Measurements from ENCODE around the gene FAM83C.
A peak's percentile ranks its signal among the peaks of the same experiment; 100 is the strongest.
"Not testable (repeated sequence)": the region's sequence is repeated elsewhere in the genome, so short reads cannot be mapped to it uniquely, and the experiment has no call there.

FAM83C gene

DNA sequence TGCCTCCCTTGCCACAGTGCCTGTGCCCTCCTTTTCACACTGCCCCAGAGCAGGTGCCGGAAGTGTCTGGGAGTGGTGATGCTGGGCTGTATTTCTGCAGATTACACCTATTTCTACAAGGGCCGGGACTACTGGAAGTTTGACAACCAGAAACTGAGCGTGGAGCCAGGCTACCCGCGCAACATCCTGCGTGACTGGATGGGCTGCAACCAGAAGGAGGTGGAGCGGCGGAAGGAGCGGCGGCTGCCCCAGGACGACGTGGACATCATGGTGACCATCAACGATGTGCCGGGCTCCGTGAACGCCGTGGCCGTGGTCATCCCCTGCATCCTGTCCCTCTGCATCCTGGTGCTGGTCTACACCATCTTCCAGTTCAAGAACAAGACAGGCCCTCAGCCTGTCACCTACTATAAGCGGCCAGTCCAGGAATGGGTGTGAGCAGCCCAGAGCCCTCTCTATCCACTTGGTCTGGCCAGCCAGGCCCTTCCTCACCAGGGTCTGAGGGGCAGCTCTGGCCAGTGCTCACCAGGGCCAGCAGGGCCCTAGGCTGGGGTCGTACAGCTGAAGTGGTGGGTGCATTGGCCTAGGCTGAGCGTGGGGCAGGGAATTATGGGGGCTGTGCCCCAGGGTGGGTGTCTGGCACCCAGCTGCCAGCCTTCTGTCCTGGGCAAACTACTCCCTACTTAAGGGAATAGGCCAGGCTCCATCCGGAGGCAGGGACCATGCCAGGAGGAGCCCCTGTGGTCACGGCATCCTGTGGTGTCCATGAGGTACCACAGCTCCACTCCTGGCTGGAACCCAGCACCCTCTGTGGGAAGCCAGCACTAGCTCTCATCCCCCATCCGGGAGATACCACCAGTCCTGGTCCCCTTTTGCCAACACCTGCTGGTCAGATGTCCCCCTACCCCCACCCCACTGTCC is 17.8 kb downstream of the FAM83C start:
- no peak overlapping the region for H3K9ac ChIP-seq (ENCODE audit: low read length)
- H3K27me3 ChIP-seq (ENCODE audit: control insufficient read depth, insufficient read depth, low read length), result no peaks in the 10 kb centered on the region
- H3K36me3 ChIP-seq (ENCODE audit: control insufficient read depth, insufficient read depth, low read length), result peaks cover 18% of the 10 kb centered on the region
- H3K27ac ChIP-seq (ENCODE audit: low read depth, low read length), result no peak overlapping the region
- H3K4me3 ChIP-seq (ENCODE audit: low read length), result no peak overlapping the region
- no peaks in the 10 kb centered on the region for H3K4me1 ChIP-seq (ENCODE audit: control insufficient read depth, insufficient read depth, low read length)

DNA sequence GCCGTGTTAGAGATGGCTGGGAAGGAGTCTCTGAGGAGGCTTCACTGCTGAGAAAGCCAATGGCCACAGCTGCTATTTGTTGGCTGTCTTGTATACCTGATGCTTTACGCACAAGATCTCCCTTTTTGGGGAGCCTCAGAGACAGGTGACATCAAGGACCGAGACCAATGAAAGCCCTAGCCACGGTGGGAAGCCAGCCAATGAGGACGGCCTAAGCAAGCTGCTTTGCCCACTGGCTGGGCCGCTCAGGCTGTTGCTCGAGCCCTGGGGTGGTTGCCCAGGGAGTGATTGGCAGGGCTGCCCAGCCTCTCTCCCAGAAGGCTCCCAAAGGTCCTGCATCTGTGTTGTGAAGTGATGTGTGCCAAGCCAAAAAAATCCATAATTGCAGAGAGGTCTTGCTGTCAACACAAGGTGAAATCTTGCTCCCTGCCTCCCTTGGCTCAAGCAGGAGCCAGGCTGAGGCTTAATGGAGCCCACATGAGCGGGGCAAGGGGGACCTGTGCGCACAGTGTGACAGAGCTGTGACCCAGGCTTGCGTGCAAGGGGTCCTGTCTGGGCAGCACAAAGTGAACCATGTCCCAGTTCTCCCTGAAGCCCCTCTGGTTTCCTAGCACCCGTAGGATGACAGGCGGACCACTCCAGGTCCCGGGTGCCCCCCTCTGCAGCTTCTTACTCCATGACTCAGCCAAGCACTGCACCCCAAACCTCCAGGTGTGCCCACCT is 18.6 kb downstream of the FAM83C start:
- no peak overlapping the region for H3K4me3 ChIP-seq (ENCODE audit: low read length)
- H3K27me3 ChIP-seq (ENCODE audit: control insufficient read depth, insufficient read depth, low read length), result no peaks in the 10 kb centered on the region
- H3K4me1 ChIP-seq (ENCODE audit: control insufficient read depth, insufficient read depth, low read length), result no peaks in the 10 kb centered on the region
- no peak overlapping the region for H3K9ac ChIP-seq (ENCODE audit: low read length)
- no peak overlapping the region for H3K27ac ChIP-seq (ENCODE audit: low read depth, low read length)
- H3K36me3 ChIP-seq (ENCODE audit: control insufficient read depth, insufficient read depth, low read length), result peaks cover 14% of the 10 kb centered on the region

DNA sequence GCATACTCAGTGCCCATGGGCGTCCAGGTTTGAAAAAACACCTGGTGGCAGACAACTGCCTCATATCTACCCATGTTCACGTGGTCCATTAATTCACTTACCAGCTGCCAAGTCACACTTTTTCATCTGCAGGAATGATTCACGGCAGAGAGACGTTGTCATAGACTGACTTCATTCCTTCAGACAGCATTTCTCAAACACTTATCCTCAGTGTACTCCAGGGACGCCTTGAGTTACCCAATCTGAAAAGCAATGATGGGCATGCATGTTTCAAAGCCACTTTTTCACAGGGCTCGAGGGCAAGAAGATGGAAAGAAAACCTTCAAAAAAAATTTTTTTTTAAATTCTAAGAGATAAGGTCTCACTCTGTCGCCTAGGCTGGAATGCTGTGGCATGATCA is 20.3 kb downstream of the FAM83C start:
- Histone ChIP-seq H3K9ac (ENCODE audit: low read length) (no peak overlapping the region), H3K27me3 (ENCODE audit: control insufficient read depth, insufficient read depth, low read length) (no peaks in the 10 kb centered on the region), H3K36me3 (ENCODE audit: control insufficient read depth, insufficient read depth, low read length) (peaks cover 12% of the 10 kb centered on the region), H3K4me3 (ENCODE audit: low read length) (no peak overlapping the region), H3K4me1 (ENCODE audit: control insufficient read depth, insufficient read depth, low read length) (no peaks in the 10 kb centered on the region), H3K27ac (ENCODE audit: low read depth, low read length) (no peak overlapping the region)

DNA sequence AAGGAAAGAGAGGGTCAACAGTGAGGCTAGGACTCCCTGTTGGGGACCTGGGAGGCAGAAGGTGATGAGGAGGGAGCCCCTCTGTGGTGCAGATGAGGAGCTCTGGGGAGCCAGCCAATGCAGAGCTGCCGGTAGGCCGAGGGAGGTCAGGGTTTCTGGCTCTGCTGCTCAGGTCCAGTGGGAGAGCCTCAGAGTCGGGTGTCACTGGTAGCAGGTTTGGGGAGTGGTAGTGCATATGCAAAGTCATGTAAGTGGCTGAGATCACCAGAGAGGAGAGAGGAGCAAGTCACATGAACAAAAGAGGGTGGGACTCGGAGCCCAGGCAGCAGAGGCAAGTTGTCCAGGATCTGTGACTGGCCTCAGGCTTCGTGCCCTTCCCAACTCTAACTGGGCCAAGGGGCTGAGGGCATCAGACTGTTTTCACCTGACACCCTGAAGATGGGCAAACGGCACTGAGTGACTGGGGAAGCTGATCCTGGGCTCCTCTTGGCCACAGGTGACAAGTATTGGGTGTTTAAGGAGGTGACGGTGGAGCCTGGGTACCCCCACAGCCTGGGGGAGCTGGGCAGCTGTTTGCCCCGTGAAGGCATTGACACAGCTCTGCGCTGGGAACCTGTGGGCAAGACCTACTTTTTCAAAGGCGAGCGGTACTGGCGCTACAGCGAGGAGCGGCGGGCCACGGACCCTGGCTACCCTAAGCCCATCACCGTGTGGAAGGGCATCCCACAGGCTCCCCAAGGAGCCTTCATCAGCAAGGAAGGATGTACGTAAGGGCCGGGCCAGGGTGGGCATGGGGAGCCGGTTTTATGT is 20.9 kb downstream of the FAM83C start:
- Histone ChIP-seq H3K27ac (ENCODE audit: low read depth, low read length) (no peak overlapping the region), H3K27me3 (ENCODE audit: control insufficient read depth, insufficient read depth, low read length) (no peaks in the 10 kb centered on the region), H3K4me3 (ENCODE audit: low read length) (no peak overlapping the region), H3K36me3 (ENCODE audit: control insufficient read depth, insufficient read depth, low read length) (peaks cover 12% of the 10 kb centered on the region), H3K9ac (ENCODE audit: low read length) (no peak overlapping the region), H3K4me1 (ENCODE audit: control insufficient read depth, insufficient read depth, low read length) (no peaks in the 10 kb centered on the region)

DNA sequence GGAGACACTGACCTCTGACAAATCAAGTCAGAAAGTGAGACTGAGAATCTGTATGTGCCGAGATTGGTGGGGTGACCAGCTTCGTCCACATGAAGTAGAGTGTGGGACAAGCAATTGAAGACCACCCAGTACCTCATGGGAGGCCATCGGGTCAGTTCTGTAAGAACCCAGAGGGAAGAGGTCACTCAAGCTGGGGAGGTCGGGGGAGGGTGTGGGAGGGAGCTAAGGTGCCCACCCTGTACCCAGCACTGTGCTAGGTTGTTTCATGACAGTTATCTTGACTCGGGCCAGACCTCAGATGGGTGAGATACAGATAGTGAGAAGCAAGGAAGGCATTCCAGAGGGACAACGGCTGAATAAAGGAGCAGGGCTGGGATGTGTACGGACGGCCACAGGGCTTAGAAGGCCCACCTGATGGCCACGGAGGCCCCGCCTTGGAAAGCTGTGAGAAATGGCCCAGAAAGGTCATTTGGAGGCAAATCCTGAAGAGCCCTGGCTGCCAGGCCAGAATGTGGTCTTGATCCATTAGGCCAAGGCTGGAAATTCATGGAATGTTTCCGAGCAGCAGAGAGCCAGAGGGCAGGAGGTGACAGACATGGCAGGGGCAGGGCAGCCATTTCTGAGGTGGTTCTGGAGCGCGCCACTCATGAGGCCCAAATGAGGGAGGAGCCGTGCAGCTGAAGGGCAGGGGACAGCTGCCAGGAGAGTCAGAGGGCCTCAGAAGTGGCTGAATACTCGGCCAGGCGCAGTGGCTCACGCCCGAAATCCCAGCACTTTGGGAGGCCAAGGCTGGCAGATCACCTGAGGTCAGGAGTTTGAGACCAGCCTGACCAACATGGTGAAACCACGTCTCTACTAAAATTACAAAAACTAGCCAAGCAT is 22.0 kb downstream of the FAM83C start:
- Histone ChIP-seq H3K36me3 (ENCODE audit: control insufficient read depth, insufficient read depth, low read length) (peaks cover 10% of the 10 kb centered on the region), H3K9ac (ENCODE audit: low read length) (no peak overlapping the region), H3K27ac (ENCODE audit: low read depth, low read length) (no peak overlapping the region), H3K27me3 (ENCODE audit: control insufficient read depth, insufficient read depth, low read length) (no peaks in the 10 kb centered on the region), H3K4me3 (ENCODE audit: low read length) (no peak overlapping the region), H3K4me1 (ENCODE audit: control insufficient read depth, insufficient read depth, low read length) (no peaks in the 10 kb centered on the region)

DNA sequence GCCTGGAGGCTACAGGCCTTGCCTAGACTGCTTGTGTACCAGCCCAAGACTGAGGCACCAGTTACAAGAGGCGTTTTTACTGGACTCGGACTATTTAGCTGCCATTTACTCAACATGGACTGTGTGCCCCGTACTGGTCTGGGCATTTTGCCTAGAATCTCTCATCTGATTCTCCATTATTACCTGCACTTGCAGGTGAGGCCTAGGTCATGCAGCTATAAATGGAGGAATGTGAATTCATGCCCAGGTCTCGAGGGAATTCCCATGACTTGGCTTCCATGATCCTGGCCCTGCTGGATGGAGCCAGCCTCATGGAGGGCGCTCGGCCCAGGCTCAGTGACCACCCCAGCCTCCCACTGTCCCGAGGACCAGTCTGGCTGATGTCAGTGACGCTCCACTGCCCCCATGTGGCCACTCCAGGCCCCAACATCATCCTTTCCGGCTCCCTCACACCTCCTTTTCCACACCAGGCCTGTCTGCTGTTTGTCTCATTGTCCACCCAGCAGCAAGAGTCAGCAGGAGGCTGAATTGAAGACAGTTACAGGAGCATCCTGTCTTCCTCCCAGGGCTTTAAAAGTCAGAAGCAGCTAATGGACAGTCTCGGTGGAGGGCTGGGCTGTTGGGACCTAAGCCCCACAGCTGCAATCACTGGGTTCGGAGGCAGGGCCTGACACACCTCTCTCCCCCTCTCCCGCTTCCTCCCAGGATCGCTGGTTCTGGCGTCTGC is 23.0 kb downstream of the FAM83C start:
- Histone ChIP-seq H3K27ac (ENCODE audit: low read depth, low read length) (no peak overlapping the region), H3K9ac (ENCODE audit: low read length) (no peak overlapping the region), H3K36me3 (ENCODE audit: control insufficient read depth, insufficient read depth, low read length) (peaks cover 10% of the 10 kb centered on the region), H3K4me3 (ENCODE audit: low read length) (no peak overlapping the region), H3K4me1 (ENCODE audit: control insufficient read depth, insufficient read depth, low read length) (peaks cover under 1% of the 10 kb centered on the region), H3K27me3 (ENCODE audit: control insufficient read depth, insufficient read depth, low read length) (no peaks in the 10 kb centered on the region)

DNA sequence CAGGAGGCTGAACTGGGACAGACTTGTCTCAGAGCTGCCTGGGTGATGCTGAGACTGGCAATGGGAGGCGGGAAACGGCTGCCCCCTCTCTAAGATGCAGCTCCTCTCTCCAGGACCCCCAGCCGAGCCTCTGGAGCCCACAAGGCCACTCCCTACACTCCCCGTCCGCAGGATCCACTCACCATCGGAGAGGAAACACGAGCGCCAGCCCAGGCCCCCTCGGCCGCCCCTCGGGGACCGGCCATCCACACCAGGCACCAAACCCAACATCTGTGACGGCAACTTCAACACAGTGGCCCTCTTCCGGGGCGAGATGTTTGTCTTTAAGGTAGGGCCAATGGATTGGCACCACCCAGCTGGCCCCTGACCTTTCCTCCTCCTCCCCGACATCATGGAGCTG is 25.1 kb downstream of the FAM83C start:
- Histone ChIP-seq H3K27me3 (ENCODE audit: control insufficient read depth, insufficient read depth, low read length) (no peaks in the 10 kb centered on the region), H3K36me3 (ENCODE audit: control insufficient read depth, insufficient read depth, low read length) (peaks cover 10% of the 10 kb centered on the region), H3K9ac (ENCODE audit: low read length) (no peak overlapping the region), H3K4me1 (ENCODE audit: control insufficient read depth, insufficient read depth, low read length) (peaks cover 13% of the 10 kb centered on the region), H3K4me3 (ENCODE audit: low read length) (no peak overlapping the region), H3K27ac (ENCODE audit: low read depth, low read length) (no peak overlapping the region)

DNA sequence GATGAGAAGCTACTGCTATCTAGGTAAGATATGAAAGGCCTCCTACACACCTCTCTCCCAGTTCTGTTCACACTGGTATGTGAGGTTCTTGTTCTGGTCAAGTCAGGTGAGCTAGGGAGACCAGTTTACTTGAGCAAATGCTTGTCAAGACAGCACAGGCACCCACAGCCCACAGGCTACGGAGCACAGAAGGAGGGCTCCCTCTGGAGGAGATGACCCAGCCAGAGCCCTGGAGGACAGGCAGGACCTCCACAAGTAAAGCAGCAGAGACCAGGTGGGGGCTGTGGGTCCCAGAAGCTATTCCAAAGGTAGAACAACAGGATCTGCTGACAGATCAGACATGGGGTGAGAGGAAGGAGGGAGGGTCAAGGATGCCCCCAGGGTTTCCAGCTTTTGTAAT is 27.5 kb downstream of the FAM83C start:
- Histone ChIP-seq H3K4me3 (ENCODE audit: low read length) (no peak overlapping the region), H3K27ac (ENCODE audit: low read depth, low read length) (no peak overlapping the region), H3K36me3 (ENCODE audit: control insufficient read depth, insufficient read depth, low read length) (peaks cover 4% of the 10 kb centered on the region)

DNA sequence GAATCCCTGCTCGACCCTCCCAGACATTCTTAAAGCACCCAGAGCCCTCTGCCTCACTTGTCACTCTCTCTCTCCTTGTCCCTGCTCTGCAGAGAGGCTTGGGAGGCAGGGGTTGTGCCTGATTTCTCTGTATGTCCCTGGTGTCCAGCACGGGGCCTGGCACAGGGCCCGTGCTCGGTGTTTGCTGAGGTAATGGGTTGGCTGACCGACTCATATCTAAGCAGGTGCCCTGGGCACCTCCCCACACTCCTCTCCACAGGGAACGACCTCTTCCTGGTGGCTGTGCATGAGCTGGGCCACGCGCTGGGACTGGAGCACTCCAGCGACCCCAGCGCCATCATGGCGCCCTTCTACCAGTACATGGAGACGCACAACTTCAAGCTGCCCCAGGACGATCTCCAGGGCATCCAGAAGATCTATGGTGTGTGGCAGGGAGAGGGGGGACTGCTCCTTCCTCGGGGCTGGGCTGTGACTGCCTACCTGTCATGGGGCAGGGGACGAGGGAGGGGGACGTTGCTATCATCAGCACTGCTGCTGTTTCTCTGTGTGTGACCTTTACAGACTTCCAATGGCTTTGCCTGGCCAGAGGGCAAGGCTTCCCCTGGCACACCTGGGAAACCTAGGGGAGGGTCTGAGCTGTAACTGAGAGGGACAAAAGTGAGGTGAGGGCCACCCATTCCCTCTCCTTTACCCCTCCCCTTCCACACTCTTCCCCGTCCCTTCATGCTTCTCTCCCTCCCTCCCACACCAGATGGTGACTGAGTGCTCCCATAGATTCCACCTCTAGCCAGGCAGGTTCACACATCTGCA is 28.5 kb downstream of the FAM83C start:
- Histone ChIP-seq H3K27ac (ENCODE audit: low read depth, low read length) (peak overlapping the region; percentile 82), H3K9ac (ENCODE audit: low read length) (no peak overlapping the region), H3K4me3 (ENCODE audit: low read length) (peak overlapping the region; percentile 14)

More for the DNA sequence above, 27.5 kb downstream of the FAM83C start:
- no peak overlapping the region for H3K9ac ChIP-seq (ENCODE audit: low read length)
- peaks cover 13% of the 10 kb centered on the region for H3K4me1 ChIP-seq (ENCODE audit: control insufficient read depth, insufficient read depth, low read length)
- no peaks in the 10 kb centered on the region for H3K27me3 ChIP-seq (ENCODE audit: control insufficient read depth, insufficient read depth, low read length)

DNA sequence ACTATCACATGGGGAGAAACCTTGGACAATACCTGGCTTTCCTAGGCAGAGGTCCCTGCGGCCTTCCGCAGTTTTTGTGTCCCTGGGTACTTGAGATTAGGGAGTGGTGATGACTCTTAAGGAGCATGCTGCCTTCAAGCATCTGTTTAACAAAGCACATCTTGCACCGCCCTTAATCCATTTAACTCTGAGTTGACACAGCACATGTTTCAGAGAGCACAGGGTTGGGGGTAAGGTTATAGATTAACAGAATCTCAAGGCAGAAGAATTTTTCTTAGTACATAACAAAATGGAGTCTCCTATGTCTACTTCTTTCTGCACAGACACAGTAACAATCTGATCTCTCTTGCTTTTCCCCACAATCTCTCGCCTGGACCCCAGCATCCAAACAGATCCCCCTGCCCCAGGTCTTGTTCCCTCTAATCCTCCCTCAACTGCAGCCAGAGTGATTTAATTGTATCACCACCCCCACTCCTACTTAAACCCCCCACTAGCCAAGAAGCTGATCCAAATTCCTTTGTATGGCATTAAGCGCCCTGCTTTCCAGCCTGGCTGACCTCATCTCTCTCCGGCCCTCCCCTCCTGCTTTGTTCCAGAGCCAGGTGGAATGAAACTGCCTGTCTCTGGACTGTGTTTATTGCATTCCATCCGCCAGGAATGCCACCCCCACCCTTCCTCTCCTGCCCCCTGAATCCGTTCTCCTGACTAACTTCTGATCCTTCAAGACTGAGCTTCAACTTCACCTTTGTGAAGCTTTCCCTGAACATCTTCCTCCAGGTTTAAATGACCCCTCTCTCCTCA is 29.3 kb downstream of the FAM83C start:
- H3K9ac ChIP-seq (ENCODE audit: low read length), result not testable (repeated sequence)
- peak overlapping the region; percentile 82 for H3K27ac ChIP-seq (ENCODE audit: low read depth, low read length)

More for the DNA sequence above, 28.5 kb downstream of the FAM83C start:
- Histone ChIP-seq H3K4me1 (ENCODE audit: control insufficient read depth, insufficient read depth, low read length) (peaks cover 13% of the 10 kb centered on the region), H3K27me3 (ENCODE audit: control insufficient read depth, insufficient read depth, low read length) (no peaks in the 10 kb centered on the region), H3K36me3 (ENCODE audit: control insufficient read depth, insufficient read depth, low read length) (no peaks in the 10 kb centered on the region)

More for the DNA sequence above, 29.3 kb downstream of the FAM83C start:
- Histone ChIP-seq H3K4me3 (ENCODE audit: low read length) (peak overlapping the region; percentile 14), H3K4me1 (ENCODE audit: control insufficient read depth, insufficient read depth, low read length) (peaks cover 13% of the 10 kb centered on the region)
- not testable (repeated sequence) for H3K36me3 ChIP-seq (ENCODE audit: control insufficient read depth, insufficient read depth, low read length); H3K27me3 ChIP-seq (ENCODE audit: control insufficient read depth, insufficient read depth, low read length)

Measured in rectal smooth muscle tissue (tissue), 1 donor.